Medulla oblongata (tissue), 1 donor: ENCODE measurements around the gene CCL28.
"Not testable (repeated sequence)": the region's sequence is repeated elsewhere in the genome, so short reads cannot be mapped to it uniquely, and the experiment has no call there.

Source experiments
- DNase-seq: peaks from one replicate; pipeline ENCODE4 v3.0.0-alpha.2; 2015; ENCODE audit errors: extremely low spot score

Gene CCL28

DNA sequence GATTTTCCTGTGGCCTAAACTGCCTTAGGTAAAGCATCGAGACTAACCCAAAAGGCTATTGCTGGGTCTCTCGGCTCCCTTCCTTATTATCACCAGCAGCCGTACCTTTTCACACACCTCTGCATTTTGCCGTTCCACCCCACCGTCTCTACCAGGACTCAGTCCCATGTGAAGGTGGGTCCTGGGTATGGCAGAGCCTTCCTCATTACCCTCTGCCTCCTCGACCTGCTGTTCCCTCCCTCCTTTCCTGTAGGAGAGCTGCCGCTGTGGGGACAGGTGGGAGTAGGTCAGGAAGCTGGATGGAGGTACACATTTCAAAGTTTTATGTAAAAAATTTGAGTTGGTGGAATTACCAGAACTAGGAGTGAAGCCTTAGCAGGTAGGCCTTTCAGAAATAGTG lies 1.8 kb downstream of the CCL28 start:
- DNase-seq = no peak

DNA sequence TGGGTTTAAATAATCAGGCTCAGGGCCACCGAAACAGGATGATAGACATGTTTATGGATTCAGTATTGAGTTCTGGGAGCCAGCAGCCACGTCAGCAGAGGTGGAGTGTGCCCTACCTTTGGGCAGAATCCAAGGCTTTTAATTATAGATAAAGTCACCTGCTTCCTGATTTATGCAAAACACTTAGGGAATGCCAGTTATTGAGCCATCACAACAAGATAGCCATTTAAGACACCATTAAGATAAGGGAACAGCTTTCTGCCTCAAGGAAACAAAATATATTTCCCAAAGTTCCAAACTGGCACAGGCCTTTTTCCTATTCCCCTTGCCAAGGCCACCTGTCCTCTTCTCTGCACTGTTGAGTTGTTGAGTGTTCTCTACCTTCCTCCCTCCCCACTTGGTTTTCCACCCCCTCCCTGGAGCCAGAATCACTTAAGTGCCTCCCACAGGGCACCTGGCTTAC lies 2.4 kb downstream of the CCL28 start:
- DNase-seq = no peak

DNA sequence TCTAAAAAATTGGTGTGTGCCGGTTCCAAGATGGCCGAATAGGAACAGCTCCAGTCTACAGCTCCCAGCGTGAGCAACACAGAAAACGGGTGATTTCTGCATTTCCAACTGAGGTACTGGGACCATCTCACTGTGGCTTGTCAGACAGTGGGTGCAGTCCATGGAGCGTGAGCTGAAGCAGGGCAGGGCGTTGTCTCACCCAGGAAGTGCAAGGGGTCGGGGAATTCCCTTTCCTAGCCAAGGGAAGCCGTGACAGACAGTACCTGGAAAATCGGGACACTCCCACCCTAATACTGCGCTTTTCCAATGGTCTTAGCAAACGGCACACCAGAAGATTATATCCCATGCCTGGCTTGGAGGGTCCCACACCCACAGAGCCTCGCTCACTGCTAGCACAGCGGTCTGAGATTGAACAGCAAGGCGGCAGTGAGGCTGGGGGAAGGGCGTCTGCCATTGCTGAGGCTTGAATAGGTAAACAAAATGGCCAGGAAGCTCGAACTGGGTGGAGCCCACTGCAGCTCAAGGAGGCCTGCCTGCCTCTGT lies 9.6 kb downstream of the CCL28 start:
- DNase-seq = not testable (repeated sequence)

GRCh38 chr5:43401827-43402226 lies 10.4 kb downstream of the CCL28 start:
- no peak for DNase-seq

DNA sequence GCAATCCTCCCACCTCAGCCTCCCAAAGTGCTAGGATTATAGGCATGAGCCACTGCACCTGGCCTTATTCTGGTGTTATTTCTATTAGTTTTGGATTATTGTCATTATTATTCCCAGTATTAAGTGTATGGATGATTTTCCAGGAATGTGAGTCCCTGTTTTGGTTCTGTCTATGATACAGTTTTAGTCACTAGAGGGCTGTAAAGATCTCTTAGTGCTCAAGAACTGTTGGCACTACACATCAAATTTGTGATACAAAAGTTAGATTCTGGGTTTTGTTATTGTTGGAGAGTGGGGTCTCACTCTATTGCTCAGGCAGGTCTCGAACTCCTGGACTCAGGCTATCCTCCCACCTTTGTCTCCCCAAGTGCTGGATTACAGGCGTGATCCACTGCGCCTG lies 12.1 kb downstream of the CCL28 start:
- no peak for DNase-seq

- DNase-seq = no peak
Measured at GRCh38 chr5:43396762-43397304, 15.4 kb downstream of the CCL28 start.

- no peak for DNase-seq
Measured at GRCh38 chr5:43390471-43390870, 21.7 kb downstream of the CCL28 start.

GRCh38 chr5:43389679-43390329 lies 22.4 kb downstream of the CCL28 start:
- peak; percentile 89 for DNase-seq

DNA sequence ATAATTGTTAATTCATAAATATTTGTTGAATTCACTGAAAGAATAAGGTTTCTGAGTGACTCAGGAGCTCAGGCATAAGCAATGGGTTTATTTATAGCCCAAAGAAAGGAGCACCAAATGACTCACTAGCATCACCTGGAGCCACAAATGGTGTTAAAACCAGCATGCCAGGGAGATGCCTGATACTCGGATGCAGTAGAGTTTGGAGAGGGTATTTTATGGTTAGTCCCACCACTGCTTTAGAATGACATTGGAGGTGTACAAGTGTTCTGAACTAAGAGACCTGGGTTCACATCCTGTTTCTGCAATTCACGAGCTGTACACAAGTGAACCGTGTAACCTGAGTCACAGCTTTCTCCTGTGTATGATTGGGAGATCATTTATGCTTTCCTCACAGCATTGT lies 25.2 kb downstream of the CCL28 start:
- no peak for DNase-seq

- no peak for DNase-seq
Measured at GRCh38 chr5:43376496-43377140, 35.6 kb downstream of the CCL28 start.

DNA sequence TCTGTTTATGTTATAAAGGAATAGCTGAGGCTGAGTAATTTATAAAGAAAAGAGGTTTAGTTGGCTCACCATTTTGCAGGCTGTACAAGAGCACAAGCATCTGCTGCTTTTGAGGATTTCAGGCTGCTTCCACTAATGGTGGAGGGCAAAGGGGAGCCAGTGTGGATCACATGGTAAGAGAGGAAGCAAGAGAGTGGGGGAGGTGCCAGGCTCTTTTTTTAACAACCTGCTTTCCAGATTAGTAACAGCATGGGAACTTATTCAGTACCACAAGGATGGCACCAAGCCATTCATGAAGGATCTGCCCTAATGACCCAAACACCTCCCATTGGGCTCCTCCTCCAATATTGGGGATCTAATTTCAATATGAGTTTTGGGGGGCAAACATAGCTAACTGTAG lies 40.4 kb downstream of the CCL28 start:
- DNase-seq = no peak

- no peak for DNase-seq
Measured at GRCh38 chr5:43370352-43370751, 41.8 kb downstream of the CCL28 start.

- no peak for DNase-seq
Measured at GRCh38 chr5:43369651-43370050, 42.5 kb downstream of the CCL28 start.

- DNase-seq = no peak
Measured at GRCh38 chr5:43367909-43368669, 44.1 kb downstream of the CCL28 start.

- DNase-seq = no peak
Measured at GRCh38 chr5:43367453-43367852, 44.7 kb downstream of the CCL28 start.

DNA sequence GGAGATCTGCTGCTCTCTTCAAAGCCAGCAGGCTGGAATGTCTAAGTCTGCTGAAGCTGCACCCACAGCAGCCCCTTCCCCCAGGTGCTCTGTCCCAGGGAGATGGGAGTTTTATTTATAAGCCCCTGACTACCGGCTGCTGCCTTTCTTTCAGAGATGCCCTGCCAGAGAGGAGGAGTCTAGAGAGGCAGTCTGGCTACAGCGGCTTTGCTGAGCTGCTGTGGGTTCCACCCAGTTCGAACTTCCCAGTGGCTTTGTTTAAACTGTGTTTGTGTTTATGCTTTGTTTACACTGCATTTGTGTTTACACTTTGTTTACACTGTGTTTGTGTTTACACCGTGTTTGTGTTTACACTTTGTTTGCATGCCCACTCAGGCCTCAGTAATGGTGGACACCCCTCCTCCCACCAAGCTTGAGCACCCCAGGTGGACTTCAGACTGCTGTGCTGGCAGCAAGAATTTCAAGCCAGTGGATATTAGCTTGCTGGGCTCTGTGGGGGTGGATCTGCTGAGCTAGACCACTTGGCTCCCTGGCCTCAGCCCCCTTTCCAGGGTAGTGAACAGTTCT lies 45.4 kb downstream of the CCL28 start:
- DNase-seq = not testable (repeated sequence)

DNA sequence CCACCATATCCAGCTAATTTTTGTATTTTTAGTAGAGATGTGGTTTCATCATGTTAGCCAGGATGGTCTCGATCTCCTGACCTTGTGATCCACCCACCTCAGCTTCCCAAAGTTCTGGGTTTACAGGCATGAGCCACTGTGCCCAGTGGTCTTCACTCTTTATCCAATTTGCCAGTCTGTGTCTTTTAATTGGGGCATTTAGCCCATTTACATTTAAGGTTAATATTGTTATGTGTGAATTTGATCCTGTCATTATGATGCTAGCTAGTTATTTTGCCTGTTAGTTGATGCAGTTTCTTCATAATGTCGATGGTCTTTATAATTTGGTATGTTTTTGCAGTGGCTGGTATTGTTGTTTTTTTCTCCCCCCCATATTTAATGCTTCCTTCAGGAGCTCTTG lies 47.0 kb downstream of the CCL28 start:
- not testable (repeated sequence) for DNase-seq

GRCh38 chr5:43363445-43364152 lies 48.6 kb downstream of the CCL28 start:
- DNase-seq = no peak

GRCh38 chr5:43362725-43363435 lies 49.3 kb downstream of the CCL28 start:
- no peak for DNase-seq

GRCh38 chr5:43358726-43359125 lies 53.5 kb downstream of the CCL28 start:
- DNase-seq = no peak

- no peak for DNase-seq
Measured at GRCh38 chr5:43358301-43358700, 53.9 kb downstream of the CCL28 start.
